ENCODE data around the gene PLEKHG3.

PLEKHG3 gene

DNA sequence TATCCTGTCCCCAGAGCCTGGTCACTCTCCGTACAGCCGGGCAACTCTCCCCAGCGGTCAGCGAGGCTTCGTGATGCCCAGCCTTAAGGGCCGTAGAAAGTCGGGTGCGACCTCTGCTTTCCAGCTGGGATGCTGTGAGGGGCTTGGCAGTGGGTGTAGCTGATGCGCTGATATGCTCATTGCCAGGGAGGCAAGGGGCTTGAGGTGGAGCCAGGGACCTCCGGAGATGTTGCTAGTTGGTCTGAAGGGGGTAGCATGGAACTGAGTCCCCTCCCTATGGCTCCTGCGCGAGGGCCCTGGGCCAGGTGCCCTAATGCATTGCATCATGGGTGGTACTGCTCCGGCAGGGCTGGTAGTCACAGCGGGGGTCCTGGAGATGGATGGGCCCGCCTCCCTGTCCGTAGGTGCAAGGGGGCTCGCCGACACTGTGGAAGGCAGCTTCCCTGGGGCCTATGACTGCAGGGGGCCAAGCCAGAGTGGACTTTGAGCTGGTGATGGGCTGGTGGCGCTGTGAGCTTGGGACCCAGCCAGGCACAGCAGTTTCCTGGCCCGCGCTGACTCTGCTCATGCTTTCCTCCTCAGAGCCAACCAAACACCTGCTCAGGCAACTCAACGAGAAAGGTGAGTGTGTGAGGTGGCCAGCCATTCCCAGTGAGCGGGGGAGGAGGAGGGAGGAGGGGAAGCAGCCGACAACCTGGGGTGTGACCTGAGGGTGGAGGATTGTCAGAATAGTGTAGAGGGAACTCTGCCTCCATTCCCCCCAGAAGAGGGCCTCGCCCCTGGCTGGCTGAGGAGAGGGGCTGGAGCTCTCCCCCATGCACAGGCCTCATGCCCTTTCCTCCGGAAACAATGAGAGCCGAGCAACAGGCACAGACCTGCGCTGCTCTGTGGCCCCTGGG, 32.3 kb downstream of the PLEKHG3 start:
- TF ChIP-seq, protein P1, sequence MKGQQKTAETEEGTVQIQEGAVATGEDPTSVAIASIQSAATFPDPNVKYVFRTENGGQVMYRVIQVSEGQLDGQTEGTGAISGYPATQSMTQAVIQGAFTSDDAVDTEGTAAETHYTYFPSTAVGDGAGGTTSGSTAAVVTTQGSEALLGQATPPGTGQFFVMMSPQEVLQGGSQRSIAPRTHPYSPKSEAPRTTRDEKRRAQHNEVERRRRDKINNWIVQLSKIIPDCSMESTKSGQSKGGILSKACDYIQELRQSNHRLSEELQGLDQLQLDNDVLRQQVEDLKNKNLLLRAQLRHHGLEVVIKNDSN (IDR thresholded peaks at IDR 0.05): peak; percentile 41
- peak; percentile 91 for TF ChIP-seq EP300 (IDR thresholded peaks at IDR 0.05; ENCODE audit: borderline replicate concordance)
- peak; percentile 66; the same call in 1 of the 2 replicates for TF ChIP-seq CEBPB (IDR thresholded peaks at IDR 0.05)
- TF ChIP-seq FOXM1 (IDR thresholded peaks at IDR 0.05; ENCODE audit: borderline replicate concordance, low read depth): peak; percentile 79
- TF ChIP-seq RAD21 (IDR thresholded peaks at IDR 0.05; ENCODE audit: low read depth): peak; percentile 41
- peak; percentile 84 for TF ChIP-seq TEAD4 (IDR thresholded peaks at IDR 0.05)
- TF ChIP-seq TAF1 (IDR thresholded peaks at IDR 0.05; ENCODE audit: low read depth): no peak
- TF ChIP-seq ZBTB7A (IDR thresholded peaks at IDR 0.05; ENCODE audit: low read depth): peak; percentile 73
- TF ChIP-seq, protein P2, sequence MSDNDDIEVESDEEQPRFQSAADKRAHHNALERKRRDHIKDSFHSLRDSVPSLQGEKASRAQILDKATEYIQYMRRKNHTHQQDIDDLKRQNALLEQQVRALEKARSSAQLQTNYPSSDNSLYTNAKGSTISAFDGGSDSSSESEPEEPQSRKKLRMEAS (IDR thresholded peaks at IDR 0.05): peak; percentile 93
- TF ChIP-seq YY1 (IDR thresholded peaks at IDR 0.05; ENCODE audit: low read depth): peak; percentile 65; the same call in 1 of the 2 replicates
- TF ChIP-seq CREB1 (IDR thresholded peaks at IDR 0.05; ENCODE audit: low read depth): no peak
- TF ChIP-seq, protein P3, sequence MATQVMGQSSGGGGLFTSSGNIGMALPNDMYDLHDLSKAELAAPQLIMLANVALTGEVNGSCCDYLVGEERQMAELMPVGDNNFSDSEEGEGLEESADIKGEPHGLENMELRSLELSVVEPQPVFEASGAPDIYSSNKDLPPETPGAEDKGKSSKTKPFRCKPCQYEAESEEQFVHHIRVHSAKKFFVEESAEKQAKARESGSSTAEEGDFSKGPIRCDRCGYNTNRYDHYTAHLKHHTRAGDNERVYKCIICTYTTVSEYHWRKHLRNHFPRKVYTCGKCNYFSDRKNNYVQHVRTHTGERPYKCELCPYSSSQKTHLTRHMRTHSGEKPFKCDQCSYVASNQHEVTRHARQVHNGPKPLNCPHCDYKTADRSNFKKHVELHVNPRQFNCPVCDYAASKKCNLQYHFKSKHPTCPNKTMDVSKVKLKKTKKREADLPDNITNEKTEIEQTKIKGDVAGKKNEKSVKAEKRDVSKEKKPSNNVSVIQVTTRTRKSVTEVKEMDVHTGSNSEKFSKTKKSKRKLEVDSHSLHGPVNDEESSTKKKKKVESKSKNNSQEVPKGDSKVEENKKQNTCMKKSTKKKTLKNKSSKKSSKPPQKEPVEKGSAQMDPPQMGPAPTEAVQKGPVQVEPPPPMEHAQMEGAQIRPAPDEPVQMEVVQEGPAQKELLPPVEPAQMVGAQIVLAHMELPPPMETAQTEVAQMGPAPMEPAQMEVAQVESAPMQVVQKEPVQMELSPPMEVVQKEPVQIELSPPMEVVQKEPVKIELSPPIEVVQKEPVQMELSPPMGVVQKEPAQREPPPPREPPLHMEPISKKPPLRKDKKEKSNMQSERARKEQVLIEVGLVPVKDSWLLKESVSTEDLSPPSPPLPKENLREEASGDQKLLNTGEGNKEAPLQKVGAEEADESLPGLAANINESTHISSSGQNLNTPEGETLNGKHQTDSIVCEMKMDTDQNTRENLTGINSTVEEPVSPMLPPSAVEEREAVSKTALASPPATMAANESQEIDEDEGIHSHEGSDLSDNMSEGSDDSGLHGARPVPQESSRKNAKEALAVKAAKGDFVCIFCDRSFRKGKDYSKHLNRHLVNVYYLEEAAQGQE (IDR thresholded peaks at IDR 0.05; ENCODE audit: low read depth): no peak
- peak; percentile 97 for TF ChIP-seq TCF12 (IDR thresholded peaks at IDR 0.05; ENCODE audit: low read depth)
- peak; percentile 88 for TF ChIP-seq EGR1 (IDR thresholded peaks at IDR 0.05)
- TF ChIP-seq NFIC (IDR thresholded peaks at IDR 0.05): peak; percentile 99

DNA sequence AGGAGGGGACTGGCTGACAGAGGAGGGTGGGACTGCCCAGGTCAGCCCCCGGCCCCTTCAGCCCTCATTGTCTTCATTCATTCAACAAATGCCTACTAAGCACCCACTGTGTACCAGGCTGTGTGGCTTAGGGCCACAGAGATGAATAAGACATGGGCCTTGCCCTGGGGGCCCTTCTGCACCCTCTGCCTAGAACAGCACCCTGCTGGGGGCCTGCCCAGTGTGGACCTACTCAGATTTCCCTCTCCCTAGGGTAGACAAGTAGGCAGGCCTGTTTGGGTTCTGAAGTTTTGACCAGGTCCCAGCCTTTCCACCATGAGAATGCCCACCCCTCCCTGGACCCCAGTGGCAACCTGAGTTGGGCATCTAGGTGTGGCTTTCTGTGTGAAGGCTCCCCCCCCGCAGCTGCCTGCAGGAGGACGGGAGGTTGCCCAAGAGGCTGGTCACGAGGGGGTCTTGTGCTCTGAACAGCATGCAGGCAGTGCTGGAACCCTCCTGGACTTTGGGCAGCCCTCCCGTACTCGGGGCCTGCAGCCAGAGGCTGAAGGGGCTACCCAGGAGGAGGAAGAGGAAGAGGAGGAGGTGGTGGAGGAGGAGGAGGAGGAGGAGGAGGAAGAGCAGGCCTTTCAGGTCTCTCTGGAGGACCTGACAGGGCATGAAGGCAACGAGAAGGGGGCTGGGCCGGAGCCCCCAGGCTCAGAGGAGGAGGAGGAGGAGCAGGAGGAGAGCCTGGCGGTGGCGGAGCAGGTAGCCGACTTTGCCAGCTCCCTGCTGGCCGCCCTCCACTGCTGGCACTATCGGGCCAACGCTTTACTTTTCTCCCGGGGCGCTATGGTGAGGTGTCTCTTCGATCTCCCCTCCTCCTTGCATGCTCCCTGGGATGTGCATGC, 33.4 kb downstream of the PLEKHG3 start:
- TF ChIP-seq YY1 (IDR thresholded peaks at IDR 0.05; ENCODE audit: low read depth): no peak
- TF ChIP-seq FOXM1 (IDR thresholded peaks at IDR 0.05; ENCODE audit: borderline replicate concordance, low read depth): no peak
- TF ChIP-seq CEBPB (IDR thresholded peaks at IDR 0.05): no peak
- TF ChIP-seq, protein P2 (IDR thresholded peaks at IDR 0.05): no peak; the same call in 1 of the 2 replicates
- no peak for TF ChIP-seq NFIC (IDR thresholded peaks at IDR 0.05)
- TF ChIP-seq CREB1 (IDR thresholded peaks at IDR 0.05; ENCODE audit: low read depth): no peak
- no peak for TF ChIP-seq TAF1 (IDR thresholded peaks at IDR 0.05; ENCODE audit: low read depth)
- TF ChIP-seq TEAD4 (IDR thresholded peaks at IDR 0.05): no peak
- no peak for TF ChIP-seq RAD21 (IDR thresholded peaks at IDR 0.05; ENCODE audit: low read depth)
- TF ChIP-seq, protein P1 (IDR thresholded peaks at IDR 0.05): 0 out of 2 replicates have a peak, but pooled peaks have one; percentile 14
- TF ChIP-seq EP300 (IDR thresholded peaks at IDR 0.05; ENCODE audit: borderline replicate concordance): no peak
- TF ChIP-seq, protein P3 (IDR thresholded peaks at IDR 0.05; ENCODE audit: low read depth): peak; percentile 2; the same call in 1 of the 2 replicates
- no peak for TF ChIP-seq TCF12 (IDR thresholded peaks at IDR 0.05; ENCODE audit: low read depth)
- no peak for TF ChIP-seq EGR1 (IDR thresholded peaks at IDR 0.05)
- TF ChIP-seq ZBTB7A (IDR thresholded peaks at IDR 0.05; ENCODE audit: low read depth): peak; percentile 37; the same call in 1 of the 2 replicates

DNA sequence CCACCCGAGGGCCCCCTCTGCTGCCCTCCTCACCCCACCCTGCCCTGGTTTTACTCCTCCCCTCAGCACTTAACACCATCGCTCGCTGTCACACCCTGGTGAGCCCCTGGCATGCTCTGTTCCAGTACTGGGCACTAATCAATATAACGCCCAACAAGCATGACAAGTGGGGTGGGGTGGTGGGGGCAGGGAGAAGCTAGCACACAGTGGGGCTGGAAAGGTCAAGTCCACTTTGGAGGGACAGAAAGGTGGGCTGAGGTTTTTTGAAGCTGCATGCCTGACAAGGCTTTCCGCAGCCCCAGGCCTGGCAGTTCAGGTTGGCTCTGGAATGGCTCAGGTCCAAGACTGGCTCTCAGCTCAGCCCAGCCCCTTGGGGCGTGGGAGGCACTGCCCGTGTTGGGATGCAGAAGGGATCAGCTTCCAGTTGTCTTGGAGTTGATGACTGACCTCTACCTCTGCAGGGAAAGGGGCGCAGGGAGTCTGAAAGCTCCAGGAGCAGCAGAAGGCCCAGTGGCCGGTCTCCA, 34.1 kb downstream of the PLEKHG3 start:
- TF ChIP-seq EP300 (IDR thresholded peaks at IDR 0.05; ENCODE audit: borderline replicate concordance): peak; percentile 70
- TF ChIP-seq EGR1 (IDR thresholded peaks at IDR 0.05): peak; percentile 71; the same call in 1 of the 2 replicates
- TF ChIP-seq TEAD4 (IDR thresholded peaks at IDR 0.05): peak; percentile 81
- TF ChIP-seq RAD21 (IDR thresholded peaks at IDR 0.05; ENCODE audit: low read depth): no peak
- TF ChIP-seq NFIC (IDR thresholded peaks at IDR 0.05): peak; percentile 83
- 0 out of 2 replicates have a peak, but pooled peaks have one; percentile 49 for TF ChIP-seq TCF12 (IDR thresholded peaks at IDR 0.05; ENCODE audit: low read depth)

DNA sequence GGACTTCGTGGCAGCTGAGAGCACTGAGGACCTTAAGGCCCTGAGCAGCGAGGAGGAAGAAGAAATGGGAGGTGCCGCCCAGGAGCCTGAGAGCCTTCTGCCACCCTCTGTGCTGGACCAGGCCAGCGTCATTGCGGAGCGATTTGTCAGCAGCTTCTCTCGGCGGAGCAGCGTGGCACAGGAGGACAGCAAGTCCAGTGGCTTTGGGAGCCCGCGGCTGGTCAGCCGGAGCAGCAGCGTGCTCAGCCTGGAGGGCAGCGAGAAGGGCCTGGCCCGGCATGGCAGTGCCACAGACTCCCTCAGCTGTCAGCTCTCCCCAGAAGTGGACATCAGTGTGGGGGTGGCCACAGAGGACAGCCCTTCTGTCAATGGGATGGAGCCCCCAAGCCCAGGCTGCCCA, 37.0 kb downstream of the PLEKHG3 start:
- TF ChIP-seq EGR1 (IDR thresholded peaks at IDR 0.05): no peak
- no peak for TF ChIP-seq CREB1 (IDR thresholded peaks at IDR 0.05; ENCODE audit: low read depth)
- no peak for TF ChIP-seq FOXM1 (IDR thresholded peaks at IDR 0.05; ENCODE audit: borderline replicate concordance, low read depth)
